Measurements from ENCODE around the gene NAGLU.

NAGLU gene

DNA sequence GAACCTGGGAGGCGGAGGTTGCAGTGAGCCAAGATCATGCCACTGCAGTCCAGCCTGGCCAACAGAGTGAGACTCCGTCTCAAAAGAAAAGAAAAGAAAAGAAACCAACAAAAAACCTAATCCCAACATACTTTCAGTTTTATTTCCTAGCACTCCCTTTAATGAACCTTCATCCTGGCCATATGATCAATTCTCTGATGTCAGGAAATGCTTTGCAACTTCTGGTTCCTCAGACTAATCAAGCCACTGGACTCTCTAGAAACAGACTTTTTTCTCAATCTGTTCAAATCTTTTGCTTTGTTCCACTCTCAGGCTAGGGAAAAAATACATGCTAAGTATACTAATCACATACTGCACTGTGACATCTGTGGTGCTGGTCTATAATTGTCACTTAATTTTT is 54.8 kb downstream of the NAGLU start:
- no peak overlapping the region for H3K27ac ChIP-seq
- TF ChIP-seq ZFX (IDR thresholded peaks at IDR 0.05; ENCODE audit: borderline replicate concordance) = no peak
- TF ChIP-seq, protein P1, sequence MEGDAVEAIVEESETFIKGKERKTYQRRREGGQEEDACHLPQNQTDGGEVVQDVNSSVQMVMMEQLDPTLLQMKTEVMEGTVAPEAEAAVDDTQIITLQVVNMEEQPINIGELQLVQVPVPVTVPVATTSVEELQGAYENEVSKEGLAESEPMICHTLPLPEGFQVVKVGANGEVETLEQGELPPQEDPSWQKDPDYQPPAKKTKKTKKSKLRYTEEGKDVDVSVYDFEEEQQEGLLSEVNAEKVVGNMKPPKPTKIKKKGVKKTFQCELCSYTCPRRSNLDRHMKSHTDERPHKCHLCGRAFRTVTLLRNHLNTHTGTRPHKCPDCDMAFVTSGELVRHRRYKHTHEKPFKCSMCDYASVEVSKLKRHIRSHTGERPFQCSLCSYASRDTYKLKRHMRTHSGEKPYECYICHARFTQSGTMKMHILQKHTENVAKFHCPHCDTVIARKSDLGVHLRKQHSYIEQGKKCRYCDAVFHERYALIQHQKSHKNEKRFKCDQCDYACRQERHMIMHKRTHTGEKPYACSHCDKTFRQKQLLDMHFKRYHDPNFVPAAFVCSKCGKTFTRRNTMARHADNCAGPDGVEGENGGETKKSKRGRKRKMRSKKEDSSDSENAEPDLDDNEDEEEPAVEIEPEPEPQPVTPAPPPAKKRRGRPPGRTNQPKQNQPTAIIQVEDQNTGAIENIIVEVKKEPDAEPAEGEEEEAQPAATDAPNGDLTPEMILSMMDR (IDR thresholded peaks at IDR 0.05) = no peak

DNA sequence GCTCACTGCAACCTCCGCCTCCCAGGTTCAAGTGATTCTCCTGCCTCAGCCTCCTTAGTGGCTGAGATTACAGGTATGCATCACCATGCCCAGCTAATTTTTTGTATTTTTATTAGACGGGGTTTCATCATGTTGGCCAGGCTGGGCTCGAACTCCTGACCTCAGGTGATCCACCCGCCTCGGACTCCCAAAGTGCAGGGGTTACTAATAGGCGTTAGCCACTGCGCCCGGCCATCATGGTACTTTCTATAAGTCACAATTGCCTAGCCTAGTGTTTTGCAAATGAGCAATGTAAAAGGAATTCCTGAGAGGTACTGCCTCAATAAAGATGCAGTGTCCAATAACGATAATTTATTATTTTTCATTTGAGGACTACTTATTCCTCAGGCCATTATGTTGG is 55.4 kb downstream of the NAGLU start:
- TF ChIP-seq, protein P1 (IDR thresholded peaks at IDR 0.05) = no peak
- TF ChIP-seq ZFX (IDR thresholded peaks at IDR 0.05; ENCODE audit: borderline replicate concordance) = no peak
- no peak overlapping the region for H3K27ac ChIP-seq
